ENCODE measurements around the gene DNASE1L1.

The DNASE1L1 gene

DNA sequence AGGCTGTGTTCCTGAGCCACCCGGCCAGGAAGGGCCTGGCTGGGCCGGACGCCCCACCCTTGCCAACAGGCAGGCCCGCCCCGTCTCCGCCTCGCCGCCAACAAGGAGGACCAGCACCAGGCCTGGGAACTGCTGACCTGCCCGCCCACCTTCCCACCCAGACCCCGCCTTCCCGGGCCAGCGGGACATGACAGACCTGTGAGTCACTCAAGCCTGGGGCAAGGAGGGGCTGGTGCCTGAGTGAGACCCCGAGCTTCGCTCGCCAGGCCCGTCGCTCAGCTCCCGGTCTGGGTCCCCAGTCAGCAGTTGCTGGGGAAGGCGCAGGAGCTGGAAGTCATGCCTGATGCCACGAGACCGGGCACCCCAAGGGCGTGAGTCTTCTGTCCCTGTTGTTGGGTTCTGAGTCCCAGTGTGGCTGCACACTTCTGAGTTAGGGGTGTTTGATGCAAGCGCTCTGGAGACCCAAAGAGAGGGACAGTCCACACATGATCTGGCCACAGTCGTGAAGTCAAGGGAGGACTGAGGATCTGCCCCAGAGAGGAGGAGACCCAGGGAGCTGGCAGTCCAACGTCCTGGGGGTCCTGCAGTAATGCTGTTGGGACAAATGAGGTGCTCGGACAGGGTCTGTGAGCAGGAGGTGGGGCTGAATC, at the start of gene DNASE1L1:
TSS of gene DNASE1L1 (minus strand) at position 33 of the 650 bp plus-strand sequence. CDS start 3,686 bp downstream, outside the sequence.
- no peak for DNase-seq

DNA sequence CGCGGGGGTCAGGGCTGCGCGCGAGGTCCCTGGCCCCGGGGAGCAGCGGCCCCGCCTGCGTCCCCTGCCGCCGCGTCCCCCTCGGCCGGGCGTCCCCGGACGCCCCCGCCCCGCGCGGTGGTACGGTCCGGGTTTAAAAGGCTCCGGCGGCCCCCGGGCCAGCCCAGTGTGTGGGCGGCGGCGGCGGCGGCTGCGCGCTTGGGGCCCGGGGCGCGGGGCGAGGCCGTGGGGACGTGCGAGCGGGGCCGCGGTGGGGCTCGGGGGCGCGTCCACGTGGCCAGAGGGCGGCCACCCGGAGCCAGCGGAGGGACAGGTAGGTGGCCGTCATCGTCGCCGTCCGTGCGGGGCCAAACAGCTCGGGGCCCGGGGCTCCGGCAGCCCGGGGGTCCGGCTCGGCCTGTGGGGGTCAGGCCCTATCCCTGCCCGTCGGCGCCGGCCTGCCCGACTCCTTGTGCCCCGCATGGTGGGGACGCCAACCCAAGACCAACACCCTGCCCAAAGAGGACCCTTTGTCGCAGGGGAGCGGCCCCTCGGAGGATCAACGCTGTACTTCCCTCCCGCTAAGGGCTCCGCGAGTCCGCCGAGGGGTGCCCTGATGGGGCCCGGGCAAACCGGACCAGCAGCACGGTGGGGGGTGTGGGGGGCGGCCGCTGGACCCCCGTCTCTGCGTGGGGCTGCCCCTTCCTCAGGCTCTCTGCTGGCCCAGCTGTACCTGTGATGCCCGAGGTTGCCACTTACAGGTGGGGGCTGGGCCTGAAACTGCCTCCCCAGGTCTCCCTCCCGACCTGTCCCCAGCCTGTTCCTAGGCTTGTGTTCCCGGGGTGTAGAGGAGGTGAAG, 49.3 kb upstream of the DNASE1L1 start, which contains the start of gene PLXNA3:
TSS of gene PLXNA3 (plus strand) at position 166 of the 838 bp plus-strand sequence. CDS start 1,903 bp downstream, outside the sequence.
- peak; percentile 14 to 22 for DNase-seq

DNA sequence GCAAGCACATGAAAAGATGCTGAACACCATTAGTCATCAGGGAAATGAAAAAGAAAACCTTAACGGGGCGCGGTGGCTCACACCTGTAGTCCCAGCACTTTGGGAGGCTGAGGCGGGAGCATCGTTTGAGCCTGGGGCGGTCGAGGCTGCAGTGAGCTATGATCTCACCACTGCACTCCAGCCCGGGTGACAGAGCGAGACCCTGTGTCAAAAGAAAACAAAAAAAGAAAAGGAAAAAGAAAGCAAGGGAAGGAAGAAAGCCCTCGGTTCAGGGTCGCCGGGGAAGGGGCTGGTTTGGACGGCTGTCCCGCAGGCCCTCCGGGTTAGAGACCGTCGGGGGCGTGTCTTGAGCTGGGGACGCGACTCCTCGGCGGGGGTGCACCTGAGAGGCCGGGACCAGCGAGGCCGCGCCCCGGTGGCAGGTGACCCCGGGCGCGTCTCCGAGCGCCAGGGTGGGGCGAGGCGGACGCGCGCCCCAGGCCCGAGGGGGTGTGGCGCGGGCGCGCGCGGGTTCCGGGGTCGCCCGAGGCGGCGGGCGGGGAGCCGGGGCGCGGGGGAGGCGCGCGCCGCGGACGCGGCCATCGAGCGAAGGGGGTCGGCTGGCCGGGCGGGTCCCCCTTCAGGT, 48.5 kb upstream of the DNASE1L1 start:
- DNase-seq = peak in 1 of 2 experiments; percentile 26

GRCh38 chrX:154452823-154453222, 43.8 kb upstream of the DNASE1L1 start:
- no peak for DNase-seq

GRCh38 chrX:154450312-154450711, 41.3 kb upstream of the DNASE1L1 start:
- no peak for DNase-seq

DNA sequence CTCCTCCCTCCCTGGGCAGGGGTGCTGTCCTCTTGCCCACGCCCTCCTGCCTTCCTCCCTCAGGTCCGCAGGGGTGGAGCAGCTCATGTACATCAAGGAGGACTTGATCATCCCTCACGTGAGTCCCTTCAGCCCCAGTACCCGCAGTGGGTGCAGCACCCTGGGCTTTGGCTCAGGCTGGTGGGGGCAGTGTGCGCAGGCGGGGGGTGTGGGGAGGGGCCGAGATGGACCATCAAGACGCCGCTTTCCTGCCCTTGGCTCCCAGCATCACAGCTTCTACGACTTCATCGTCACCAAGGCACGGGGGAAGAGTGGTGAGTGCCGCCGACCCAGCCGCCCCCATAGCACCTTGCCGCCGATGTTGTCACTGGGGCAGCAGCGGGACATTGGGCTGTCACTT, 40.6 kb upstream of the DNASE1L1 start:
- no peak for DNase-seq

- no peak for DNase-seq
Observed at GRCh38 chrX:154448484-154448883, 39.4 kb upstream of the DNASE1L1 start.

- no peak for DNase-seq
Observed at GRCh38 chrX:154446430-154446829, 37.4 kb upstream of the DNASE1L1 start.

- DNase-seq = no peak
Observed at GRCh38 chrX:154445776-154446175, 36.7 kb upstream of the DNASE1L1 start.

DNA sequence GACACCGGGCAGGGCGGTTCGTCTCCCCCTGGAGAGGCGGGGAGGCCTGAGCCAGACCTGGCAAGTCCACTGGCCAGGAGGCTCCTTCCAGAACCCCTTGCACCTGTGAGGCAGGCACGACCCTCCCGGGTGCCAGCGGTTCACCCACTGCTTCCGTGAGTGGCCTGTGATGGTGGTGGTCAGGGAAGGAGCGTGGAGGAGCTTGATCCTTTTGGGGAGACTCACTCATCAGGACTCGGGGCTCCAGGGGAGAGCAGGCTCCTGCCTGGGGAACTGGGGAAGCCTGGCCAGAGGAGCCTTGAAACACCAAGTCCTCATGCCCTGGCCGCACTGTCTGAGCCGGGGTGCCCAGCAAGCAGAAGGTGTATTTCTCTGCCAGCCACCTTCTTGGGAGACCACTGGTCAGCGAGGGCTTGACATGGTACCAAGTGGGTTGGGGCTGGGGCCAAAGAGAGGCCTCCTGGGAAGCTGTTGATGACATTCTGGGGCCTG, 35.7 kb upstream of the DNASE1L1 start:
- DNase-seq = no peak

- DNase-seq = peak; percentile 43 to 44
Observed at GRCh38 chrX:154443992-154444754, 35.1 kb upstream of the DNASE1L1 start, which contains the start of gene FAM50A. Gene FAM50A (plus strand): TSS chrX:154444141. CDS start chrX:154444236, 95 bp downstream.

- no peak for DNase-seq
Observed at GRCh38 chrX:154443479-154443910, 34.4 kb upstream of the DNASE1L1 start.

DNA sequence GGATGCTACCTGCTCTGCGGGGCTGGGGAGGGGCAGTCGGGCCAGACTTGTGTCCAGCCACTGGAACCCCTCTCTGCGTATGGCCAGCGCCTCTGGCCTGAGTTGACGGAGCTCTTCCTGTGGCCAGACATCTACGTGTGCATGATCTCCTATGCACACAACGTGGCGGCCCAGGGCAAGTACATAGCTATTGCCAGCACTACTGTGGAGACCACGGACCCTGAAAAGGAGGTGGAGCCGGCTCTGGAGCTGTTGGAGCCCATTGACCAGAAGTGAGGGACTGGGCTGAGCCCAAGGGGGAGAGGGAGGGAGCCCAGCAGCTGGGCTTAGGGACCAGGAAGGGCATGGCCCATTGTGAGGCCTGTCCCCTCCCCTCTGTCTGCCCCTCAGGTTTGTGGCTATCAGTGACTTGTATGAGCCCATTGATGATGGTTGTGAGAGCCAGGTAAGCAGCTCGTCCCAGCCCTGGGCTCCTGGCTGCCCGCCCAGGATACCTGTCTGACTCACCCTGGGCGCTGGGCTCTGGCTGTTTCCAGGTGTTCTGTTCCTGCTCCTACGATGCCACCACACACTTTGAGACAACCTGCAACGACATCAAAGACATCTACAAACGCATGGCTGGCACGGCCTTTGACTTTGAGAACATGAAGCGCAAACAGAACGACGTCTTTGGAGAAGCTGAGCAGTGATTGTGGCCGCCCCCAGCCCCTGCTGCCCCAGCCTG, 33.1 kb upstream of the DNASE1L1 start:
- DNase-seq = no peak

GRCh38 chrX:154441564-154441963, 32.5 kb upstream of the DNASE1L1 start:
- no peak for DNase-seq

GRCh38 chrX:154440623-154441357, 31.7 kb upstream of the DNASE1L1 start:
- DNase-seq = no peak

- no peak for DNase-seq
Observed at GRCh38 chrX:154439841-154440240, 30.8 kb upstream of the DNASE1L1 start.

GRCh38 chrX:154437971-154438893, 29.2 kb upstream of the DNASE1L1 start:
- DNase-seq = no peak

- peak in 1 of 2 experiments; percentile 20 for DNase-seq
Observed at GRCh38 chrX:154436983-154437752, 28.1 kb upstream of the DNASE1L1 start, which contains the start of gene GDI1. Gene GDI1 (plus strand): TSS chrX:154437154. CDS start chrX:154437255, 101 bp downstream.

Data from NCI-H2081 (cell line).